ENCODE data around the gene LCOR. TPM values are rescaled to one million over a fixed set of nuclear protein-coding genes. Genes with fewer than 3 reads are reported as not detected.

The LCOR gene
- total RNA-seq, 3 donors from 2014 or later (not counting 1 experiment from before 2014, with no cell fraction given), result 68.5 to 92.4 (median 87.7) TPM

DNA sequence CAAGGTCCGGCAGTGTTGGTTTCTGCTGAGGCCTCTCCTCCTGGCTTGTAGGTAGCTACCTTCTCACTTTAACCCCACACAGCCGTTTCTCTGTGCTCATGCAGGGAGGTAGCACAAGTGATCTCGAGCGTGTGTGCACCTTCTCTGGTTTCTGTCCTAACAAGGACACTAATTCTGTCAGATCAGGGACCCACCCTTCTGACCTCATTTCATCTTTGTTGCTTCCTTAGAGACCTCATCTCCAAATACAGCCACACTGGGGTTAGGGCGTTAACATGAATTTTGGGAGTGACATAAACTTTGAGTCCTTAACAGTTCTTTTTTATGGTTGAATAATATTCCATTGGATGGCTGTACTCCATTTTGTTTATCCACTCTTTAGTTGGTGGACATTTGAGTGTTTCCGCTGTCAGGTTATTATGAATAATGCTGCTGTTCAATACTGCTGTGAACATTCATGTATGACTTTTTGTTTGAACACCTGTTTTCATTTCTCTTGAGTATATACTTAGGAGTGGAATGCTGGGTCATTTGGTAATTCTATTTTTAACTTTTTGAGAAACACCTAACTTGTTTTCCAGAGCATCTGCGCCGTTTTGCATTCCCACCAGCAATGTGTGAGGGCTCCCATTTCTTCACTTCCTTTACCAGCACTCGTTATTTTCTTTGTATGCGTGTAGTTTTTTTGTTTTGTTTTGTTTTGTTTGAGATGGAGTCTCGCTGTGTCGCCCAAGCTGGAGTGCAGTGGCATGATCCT lies 57.5 kb downstream of the LCOR start:
- WGBS (ENCODE audit: insufficient coverage), result 83% methylated on average over 10 of the region's 12 CpGs
- H3K36me3 Mint-ChIP-seq, result no peaks in the 10 kb centered on the region
- ATAC-seq, result no peak
- intact Hi-C loops (cut with micrococcal nuclease), result no loop called here
- Histone ChIP-seq H3K27me3 (ENCODE audit: control insufficient read depth, insufficient read depth, low read length) (no peaks in the 10 kb centered on the region), H3K36me3 (ENCODE audit: control insufficient read depth, insufficient read depth, low read length) (peaks cover 11% of the 10 kb centered on the region), H3K4me3 (ENCODE audit: low read length) (no peak overlapping the region), H3K9me3 (ENCODE audit: control insufficient read depth, insufficient read depth, low read length) (no peaks in the 10 kb centered on the region), H3K27ac (ENCODE audit: low read length) (no peak overlapping the region), H3K4me1 (ENCODE audit: control insufficient read depth, insufficient read depth, low read length) (peaks cover 11% of the 10 kb centered on the region)
- H3K27ac Mint-ChIP-seq, result peak overlapping the region; percentile 64 to 69
- H3K9me3 Mint-ChIP-seq, result peaks cover 3 to 5% of the 10 kb centered on the region in 2 donors
- no peaks in the 10 kb centered on the region for H3K27me3 Mint-ChIP-seq (ENCODE audit: low read depth in 2 of 2)
- H3K4me1 Mint-ChIP-seq, result peaks cover 49 to 50% of the 10 kb centered on the region in 2 donors
- DNase-seq, result no peak
- TF ChIP-seq, protein P1, sequence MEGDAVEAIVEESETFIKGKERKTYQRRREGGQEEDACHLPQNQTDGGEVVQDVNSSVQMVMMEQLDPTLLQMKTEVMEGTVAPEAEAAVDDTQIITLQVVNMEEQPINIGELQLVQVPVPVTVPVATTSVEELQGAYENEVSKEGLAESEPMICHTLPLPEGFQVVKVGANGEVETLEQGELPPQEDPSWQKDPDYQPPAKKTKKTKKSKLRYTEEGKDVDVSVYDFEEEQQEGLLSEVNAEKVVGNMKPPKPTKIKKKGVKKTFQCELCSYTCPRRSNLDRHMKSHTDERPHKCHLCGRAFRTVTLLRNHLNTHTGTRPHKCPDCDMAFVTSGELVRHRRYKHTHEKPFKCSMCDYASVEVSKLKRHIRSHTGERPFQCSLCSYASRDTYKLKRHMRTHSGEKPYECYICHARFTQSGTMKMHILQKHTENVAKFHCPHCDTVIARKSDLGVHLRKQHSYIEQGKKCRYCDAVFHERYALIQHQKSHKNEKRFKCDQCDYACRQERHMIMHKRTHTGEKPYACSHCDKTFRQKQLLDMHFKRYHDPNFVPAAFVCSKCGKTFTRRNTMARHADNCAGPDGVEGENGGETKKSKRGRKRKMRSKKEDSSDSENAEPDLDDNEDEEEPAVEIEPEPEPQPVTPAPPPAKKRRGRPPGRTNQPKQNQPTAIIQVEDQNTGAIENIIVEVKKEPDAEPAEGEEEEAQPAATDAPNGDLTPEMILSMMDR (IDR thresholded peaks at IDR 0.05), result no peak
- H3K4me3 Mint-ChIP-seq, result no peak overlapping the region

DNA sequence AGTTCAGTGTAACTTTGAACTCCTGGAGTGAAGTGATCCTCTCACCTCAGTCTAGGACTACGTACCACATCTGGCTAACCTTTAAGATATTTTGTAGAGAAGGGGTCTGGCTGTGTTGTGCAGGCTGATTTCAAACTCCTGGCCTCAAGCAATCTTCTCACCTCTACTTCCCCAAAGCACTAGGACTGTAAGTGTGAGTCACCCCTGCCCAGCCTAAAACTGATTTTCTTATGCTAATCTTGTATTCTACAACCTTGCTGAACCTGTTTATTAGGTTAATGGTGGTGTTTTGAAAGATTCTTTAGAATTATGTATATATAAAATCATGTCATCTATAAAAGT lies 58.0 kb downstream of the LCOR start:
- H3K4me3 ChIP-seq (ENCODE audit: low read length), result no peak overlapping the region
- H3K4me3 Mint-ChIP-seq, result no peak overlapping the region
- H3K27me3 Mint-ChIP-seq (ENCODE audit: low read depth in 2 of 2), result no peaks in the 10 kb centered on the region
- H3K27me3 ChIP-seq (ENCODE audit: control insufficient read depth, insufficient read depth, low read length), result no peaks in the 10 kb centered on the region
- intact Hi-C loops (cut with micrococcal nuclease), result no loop called here
- TF ChIP-seq, protein P1 (IDR thresholded peaks at IDR 0.05), result no peak
- peaks cover 52 to 54% of the 10 kb centered on the region in 2 donors for H3K4me1 Mint-ChIP-seq
- DNase-seq (no peak), ATAC-seq (peak in 2 of 3 donors; percentile 64 to 69)
- H3K36me3 ChIP-seq (ENCODE audit: control insufficient read depth, insufficient read depth, low read length), result peaks cover 11% of the 10 kb centered on the region
- peak overlapping the region; percentile 64 to 69 for H3K27ac Mint-ChIP-seq
- H3K9me3 Mint-ChIP-seq, result peaks cover 3 to 5% of the 10 kb centered on the region in 2 donors
- H3K27ac ChIP-seq (ENCODE audit: low read length), result no peak overlapping the region
- H3K4me1 ChIP-seq (ENCODE audit: control insufficient read depth, insufficient read depth, low read length), result peaks cover 11% of the 10 kb centered on the region
- H3K9me3 ChIP-seq (ENCODE audit: control insufficient read depth, insufficient read depth, low read length), result no peaks in the 10 kb centered on the region
- no CpG with 5 or more reads among the region's 1 CpG for WGBS (ENCODE audit: insufficient coverage)
- no peaks in the 10 kb centered on the region for H3K36me3 Mint-ChIP-seq

DNA sequence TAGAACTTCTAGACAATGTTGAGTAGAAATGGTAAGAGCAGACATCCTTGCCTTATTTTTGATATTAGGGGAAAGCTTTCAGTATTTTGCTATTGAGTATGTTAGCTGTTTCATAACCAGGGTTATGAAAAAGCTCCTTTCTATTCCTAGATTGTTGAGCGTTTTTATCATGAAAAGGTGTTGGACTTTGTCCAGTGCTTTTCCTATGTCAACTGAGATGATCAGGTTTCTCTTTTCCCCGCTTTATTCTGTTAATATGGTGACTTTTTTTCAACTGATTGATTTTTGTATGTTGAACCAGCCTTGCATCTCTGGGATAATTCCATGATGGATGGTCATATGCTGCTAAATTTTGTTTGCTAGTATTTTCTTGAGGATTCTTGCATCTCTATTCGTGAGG lies 58.5 kb downstream of the LCOR start:
- peaks cover 11% of the 10 kb centered on the region for H3K36me3 ChIP-seq (ENCODE audit: control insufficient read depth, insufficient read depth, low read length)
- no peaks in the 10 kb centered on the region for H3K27me3 ChIP-seq (ENCODE audit: control insufficient read depth, insufficient read depth, low read length)
- Mint-ChIP-seq H3K27me3 (ENCODE audit: low read depth in 2 of 2) (no peaks in the 10 kb centered on the region), H3K9me3 (peaks cover 3 to 5% of the 10 kb centered on the region in 2 donors), H3K4me1 (peaks cover 57 to 59% of the 10 kb centered on the region in 2 donors), H3K36me3 (no peaks in the 10 kb centered on the region), H3K27ac (peak overlapping the region; percentile 64 to 69), H3K4me3 (no peak overlapping the region)
- TF ChIP-seq, protein P1 (IDR thresholded peaks at IDR 0.05), result no peak
- intact Hi-C loops (cut with micrococcal nuclease), result no loop called here
- ATAC-seq, result no peak
- H3K4me1 ChIP-seq (ENCODE audit: control insufficient read depth, insufficient read depth, low read length), result peaks cover 11% of the 10 kb centered on the region
- no peak overlapping the region for H3K27ac ChIP-seq (ENCODE audit: low read length)
- WGBS (ENCODE audit: insufficient coverage), result 94% methylated on average over 3 of the region's 3 CpGs
- H3K9me3 ChIP-seq (ENCODE audit: control insufficient read depth, insufficient read depth, low read length), result no peaks in the 10 kb centered on the region
- no peak overlapping the region for H3K4me3 ChIP-seq (ENCODE audit: low read length)
- no peak for DNase-seq

Data from natural killer cell (primary cell).